H9 (cell line): Measurements from ENCODE around the gene EGFR. TPM values are rescaled to one million over a fixed set of nuclear protein-coding genes. Genes with fewer than 3 reads are reported as not detected.

Source experiments
- DNase-seq: peaks from one replicate; pipeline ENCODE4 v3.0.0-alpha.2; 2017
- H2AFZ ChIP-seq: one replicate; pipeline ENCODE4 v1.6.1; 2013; ENCODE audit warnings: mild to moderate bottlenecking, low read length, control low read depth, moderate library complexity
- H2AK5ac ChIP-seq: 2 replicates; pipeline ENCODE4 v1.6.1; 2013; ENCODE audit warnings: low read length, control low read depth, mixed read lengths; ENCODE audit not compliant: insufficient read length
- H2BK120ac ChIP-seq: one replicate; pipeline ENCODE4 v1.6.1; 2013; ENCODE audit warnings: low read depth, mild to moderate bottlenecking, low read length, control low read depth, inconsistent platforms; ENCODE audit not compliant: poor library complexity, severe bottlenecking
- H2BK12ac ChIP-seq: 2 replicates; pipeline ENCODE4 v1.6.1; 2013; ENCODE audit warnings: low read length, control low read depth, mixed read lengths, low read depth; ENCODE audit not compliant: insufficient read length
- H2BK15ac ChIP-seq: 2 replicates; pipeline ENCODE4 v1.6.1; 2013; ENCODE audit warnings: low read depth, low read length, control low read depth
- H2BK20ac ChIP-seq: one replicate; pipeline ENCODE4 v1.6.1; 2013; ENCODE audit warnings: low read depth, mild to moderate bottlenecking, low read length, control low read depth, inconsistent platforms; ENCODE audit not compliant: poor library complexity, severe bottlenecking
- H2BK5ac ChIP-seq: 2 replicates; pipeline ENCODE4 v1.6.1; 2013; ENCODE audit warnings: low read length, control low read depth, mixed read lengths; ENCODE audit not compliant: insufficient read length
- H3K14ac ChIP-seq: 2 replicates; pipeline ENCODE4 v1.6.1; 2013; ENCODE audit warnings: low read length, control low read depth; ENCODE audit not compliant: insufficient read depth
- H3K18ac ChIP-seq: 2 replicates; pipeline ENCODE4 v1.6.1; 2013; ENCODE audit warnings: low read depth, mild to moderate bottlenecking, mixed read lengths, low read length, control low read depth; ENCODE audit not compliant: insufficient read length
- H3K23ac ChIP-seq: 2 replicates; pipeline ENCODE4 v1.6.1; 2013; ENCODE audit warnings: low read length, control low read depth, mixed read lengths, low read depth; ENCODE audit not compliant: insufficient read length
- H3K23me2 ChIP-seq: 2 replicates; pipeline ENCODE4 v1.6.1; 2013; ENCODE audit warnings: low read depth, mild to moderate bottlenecking, mixed read lengths, low read length, control low read depth; ENCODE audit not compliant: insufficient read length, poor library complexity, severe bottlenecking
- H3K27ac ChIP-seq: 2 replicates; pipeline ENCODE4 v1.5.1; 2013; ENCODE audit warnings: low read length, control low read depth, mixed read lengths, low read depth; ENCODE audit not compliant: insufficient read length
- H3K27me3 ChIP-seq: 2 replicates; pipeline ENCODE4 v1.6.1; 2013; ENCODE audit warnings: low read length, control low read depth, inconsistent platforms; ENCODE audit not compliant: insufficient read depth
- H3K4ac ChIP-seq: 2 replicates; pipeline ENCODE4 v1.6.1; 2013; ENCODE audit warnings: low read depth, mild to moderate bottlenecking, control low read depth, inconsistent platforms, low read length, moderate library complexity
- H3K4me1 ChIP-seq: 2 replicates; pipeline ENCODE4 v1.6.1; 2013; ENCODE audit warnings: low read length, control low read depth, inconsistent platforms; ENCODE audit not compliant: insufficient read depth
- H3K4me2 ChIP-seq: 2 replicates; pipeline ENCODE4 v1.6.1; 2013; ENCODE audit warnings: low read length, control low read depth, mixed read lengths; ENCODE audit not compliant: insufficient read length, insufficient read depth
- H3K56ac ChIP-seq: 2 replicates; pipeline ENCODE4 v1.6.1; 2013; ENCODE audit warnings: low read depth, mild to moderate bottlenecking, mixed read lengths, low read length, control low read depth; ENCODE audit not compliant: insufficient read length
- H3K79me1 ChIP-seq: 2 replicates; pipeline ENCODE4 v1.6.1; 2013; ENCODE audit warnings: low read depth, mild to moderate bottlenecking, moderate library complexity, low read length, control low read depth, inconsistent platforms; ENCODE audit not compliant: insufficient read depth, poor library complexity, severe bottlenecking
- H3K79me2 ChIP-seq: 2 replicates; pipeline ENCODE4 v1.6.1; 2013; ENCODE audit warnings: low read length, control low read depth, inconsistent platforms; ENCODE audit not compliant: insufficient read depth
- H3K9ac ChIP-seq: 2 replicates; pipeline ENCODE4 v1.6.1; 2013; ENCODE audit warnings: low read length, control low read depth, mixed read lengths; ENCODE audit not compliant: insufficient read length; ENCODE audit errors: extremely low read depth
- H3K9me3 ChIP-seq: one replicate; pipeline ENCODE4 v1.6.1; 2013; ENCODE audit warnings: low read depth, low read length, inconsistent platforms; ENCODE audit not compliant: control insufficient read depth
- H3T11ph ChIP-seq: one replicate; pipeline ENCODE4 v1.6.1; 2013; ENCODE audit warnings: mild to moderate bottlenecking, low read length, control low read depth, inconsistent platforms
- H4K20me1 ChIP-seq: one replicate; pipeline ENCODE4 v1.6.1; 2013; ENCODE audit not compliant: control insufficient read depth, insufficient read length, insufficient read depth
- H4K5ac ChIP-seq: 2 replicates; pipeline ENCODE4 v1.6.1; 2013; ENCODE audit warnings: low read depth, mild to moderate bottlenecking, mixed read lengths, low read length, control low read depth; ENCODE audit not compliant: insufficient read length
- H4K8ac ChIP-seq: replicated peaks from 2 replicates; pipeline ENCODE4 v1.6.1; 2013; ENCODE audit warnings: low read length, control low read depth, mixed read lengths, low read depth; ENCODE audit not compliant: insufficient read length
- H4K91ac ChIP-seq: 2 replicates; pipeline ENCODE4 v1.6.1; 2013; ENCODE audit warnings: low read depth, mild to moderate bottlenecking, moderate library complexity, mixed read lengths, low read length, control low read depth; ENCODE audit not compliant: insufficient read length
- H3K27ac Mint-ChIP-seq, 3 experiments: 2 replicates in 2 of 3; 3 replicates in 1 of 3; pipeline ENCODE4 v1.8.0; 2020 to 2021; ENCODE audit warnings: mixed read lengths in 3 of 3, mild to moderate bottlenecking in 1 of 3, moderate library complexity in 1 of 3
- H3K27me3 Mint-ChIP-seq: 2 replicates; pipeline ENCODE4 v1.8.0; 2021; ENCODE audit warnings: low read depth, mild to moderate bottlenecking, moderate library complexity, mixed read lengths
- H3K36me3 Mint-ChIP-seq, 3 experiments: 2 replicates in 2 of 3; 3 replicates in 1 of 3; pipeline ENCODE4 v1.8.0; 2020 to 2021; ENCODE audit warnings: low read depth in 3 of 3, mixed read lengths in 3 of 3; ENCODE audit not compliant: insufficient read depth in 1 of 3
- H3K4me1 Mint-ChIP-seq, 2 experiments: 2 replicates each; pipeline ENCODE4 v1.8.0; 2020; ENCODE audit warnings: mixed read lengths in 2 of 2
- H3K4me3 Mint-ChIP-seq, 2 experiments: 2 replicates in 1 of 2; 3 replicates in 1 of 2; pipeline ENCODE4 v1.8.0; 2020 to 2021; ENCODE audit warnings: mild to moderate bottlenecking in 2 of 2, mixed read lengths in 2 of 2, moderate library complexity in 1 of 2
- H3K9me3 Mint-ChIP-seq, 2 experiments: 2 replicates in 1 of 2; 3 replicates in 1 of 2; pipeline ENCODE4 v1.8.0; 2020; ENCODE audit warnings: mild to moderate bottlenecking in 2 of 2, mixed read lengths in 2 of 2, moderate library complexity in 1 of 2
- CTCF ChIP-seq: fragments of 200-600 bp; sonication (generic); conservative IDR thresholded peaks from 3 replicates; pipeline ENCODE4 v1.8.0; 2021; ENCODE audit warnings: antibody characterized with exemption, mild to moderate bottlenecking
- WGBS: extraction: QIAGEN DNeasy Blood & Tissue Kit; methylation state at CpG from one replicate; pipeline ENCODE4 v1.1.7; 2013; ENCODE audit warnings: missing lambda C conversion rate, low lambda C conversion rate, mixed read lengths; ENCODE audit not compliant: insufficient read length; ENCODE audit errors: extremely low coverage; 5-methylcytosine and 5-hydroxymethylcytosine counted together
- total RNA-seq: library from RNA; stranded (reverse); gene quantifications from 2 replicates; pipeline ENCODE4 v1.2.1, GENCODE V29; 2021

The EGFR gene
- total RNA-seq, 1 experiment from 2014 or later: 3.3 TPM

- H3K4me1 ChIP-seq: no peaks in the 10 kb centered on the region
- no peak for TF ChIP-seq CTCF
- H2BK20ac ChIP-seq: no peak overlapping the region
- no peaks in the 10 kb centered on the region for H3K27me3 ChIP-seq
- no peak overlapping the region for H2BK5ac ChIP-seq
- no peak overlapping the region for H2AK5ac ChIP-seq
- DNase-seq: no peak
- Mint-ChIP-seq H3K36me3 (no peaks in the 10 kb centered on the region), H3K4me3 (no peak overlapping the region), H3K27ac (no peak overlapping the region), H3K27me3 (no peaks in the 10 kb centered on the region), H3K4me1 (peaks cover 10% of the 10 kb centered on the region in 2 experiments; a peak in 3 of 4 replicates), H3K9me3 (no peaks in the 10 kb centered on the region)
- H2BK120ac ChIP-seq: no peak overlapping the region
- no peaks in the 10 kb centered on the region for H3K9me3 ChIP-seq
- H3K9ac ChIP-seq: no peak overlapping the region
- no peak overlapping the region for H3K27ac ChIP-seq
- no peak overlapping the region for H4K8ac ChIP-seq
- H2BK12ac ChIP-seq: no peak overlapping the region
- H3T11ph ChIP-seq: no peak overlapping the region
- no peak overlapping the region for H3K4ac ChIP-seq
- H4K20me1 ChIP-seq: no peaks in the 10 kb centered on the region
- H3K18ac ChIP-seq: no peak overlapping the region
- no peak overlapping the region for H2AFZ ChIP-seq
- H4K5ac ChIP-seq: no peak overlapping the region
- H3K79me2 ChIP-seq: no peaks in the 10 kb centered on the region
- no peaks in the 10 kb centered on the region for H3K23me2 ChIP-seq
- no peak overlapping the region for H4K91ac ChIP-seq
- H3K56ac ChIP-seq: no peak overlapping the region
- no peak overlapping the region for H2BK15ac ChIP-seq
- H3K23ac ChIP-seq: no peak overlapping the region
- H3K79me1 ChIP-seq: no peaks in the 10 kb centered on the region
- no peak overlapping the region for H3K4me2 ChIP-seq
- WGBS: no CpG with 5 or more reads among the region's 7 CpGs
- H3K14ac ChIP-seq: no peak overlapping the region
These were observed 74.9 kb downstream of the EGFR start for GRCh38 chr7:55093674-55094073.
